ENCODE results near the gene PPM1B.

DNA sequence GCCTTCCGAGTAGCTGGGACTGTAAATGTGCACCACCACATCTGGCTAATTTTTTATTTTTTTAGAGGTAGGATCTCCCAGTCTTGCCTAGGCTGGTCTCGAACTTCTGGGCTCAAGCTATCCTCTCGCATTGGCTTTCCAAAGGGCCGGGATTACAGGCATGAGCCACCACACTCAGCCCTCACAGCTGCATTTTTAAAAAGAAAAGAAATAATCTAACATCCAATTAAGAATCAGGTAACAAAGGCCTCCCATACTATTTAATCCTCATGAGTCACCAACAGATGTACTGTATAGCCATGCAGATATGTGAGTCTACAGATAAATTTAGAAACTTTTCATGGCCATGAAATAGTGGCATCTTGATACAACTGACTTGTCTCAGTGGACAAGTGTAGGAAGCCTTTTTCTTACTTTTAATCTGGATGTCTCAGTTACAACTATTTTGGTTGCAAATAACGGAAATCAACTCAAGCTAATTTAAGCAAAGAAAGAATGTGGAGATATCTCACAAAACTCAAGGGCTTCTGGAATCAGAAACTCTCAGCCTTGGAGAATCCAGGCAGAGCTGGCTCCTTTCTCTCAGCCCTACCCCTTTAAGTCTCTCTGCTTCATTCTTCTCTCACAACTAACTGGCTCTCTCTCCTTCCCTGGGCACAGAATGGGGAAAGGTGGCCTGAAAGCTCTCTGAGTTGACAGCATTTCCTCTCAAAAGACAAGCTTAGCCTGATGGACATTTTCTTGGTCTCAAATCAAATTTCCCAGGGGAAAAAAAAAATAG is 12.8 kb upstream of the PPM1B start:
- TF ChIP-seq, protein P1, sequence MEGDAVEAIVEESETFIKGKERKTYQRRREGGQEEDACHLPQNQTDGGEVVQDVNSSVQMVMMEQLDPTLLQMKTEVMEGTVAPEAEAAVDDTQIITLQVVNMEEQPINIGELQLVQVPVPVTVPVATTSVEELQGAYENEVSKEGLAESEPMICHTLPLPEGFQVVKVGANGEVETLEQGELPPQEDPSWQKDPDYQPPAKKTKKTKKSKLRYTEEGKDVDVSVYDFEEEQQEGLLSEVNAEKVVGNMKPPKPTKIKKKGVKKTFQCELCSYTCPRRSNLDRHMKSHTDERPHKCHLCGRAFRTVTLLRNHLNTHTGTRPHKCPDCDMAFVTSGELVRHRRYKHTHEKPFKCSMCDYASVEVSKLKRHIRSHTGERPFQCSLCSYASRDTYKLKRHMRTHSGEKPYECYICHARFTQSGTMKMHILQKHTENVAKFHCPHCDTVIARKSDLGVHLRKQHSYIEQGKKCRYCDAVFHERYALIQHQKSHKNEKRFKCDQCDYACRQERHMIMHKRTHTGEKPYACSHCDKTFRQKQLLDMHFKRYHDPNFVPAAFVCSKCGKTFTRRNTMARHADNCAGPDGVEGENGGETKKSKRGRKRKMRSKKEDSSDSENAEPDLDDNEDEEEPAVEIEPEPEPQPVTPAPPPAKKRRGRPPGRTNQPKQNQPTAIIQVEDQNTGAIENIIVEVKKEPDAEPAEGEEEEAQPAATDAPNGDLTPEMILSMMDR (IDR thresholded peaks at IDR 0.05): no peak
- TF ChIP-seq POLR2A (IDR thresholded peaks at IDR 0.05): no peak
